ENCODE results near the gene PHB1. TPM values are rescaled to one million over a fixed set of nuclear protein-coding genes. Genes with fewer than 3 reads are reported as not detected.

The PHB1 gene
- total RNA-seq, 1 experiment from 2014 or later = 325 TPM

DNA sequence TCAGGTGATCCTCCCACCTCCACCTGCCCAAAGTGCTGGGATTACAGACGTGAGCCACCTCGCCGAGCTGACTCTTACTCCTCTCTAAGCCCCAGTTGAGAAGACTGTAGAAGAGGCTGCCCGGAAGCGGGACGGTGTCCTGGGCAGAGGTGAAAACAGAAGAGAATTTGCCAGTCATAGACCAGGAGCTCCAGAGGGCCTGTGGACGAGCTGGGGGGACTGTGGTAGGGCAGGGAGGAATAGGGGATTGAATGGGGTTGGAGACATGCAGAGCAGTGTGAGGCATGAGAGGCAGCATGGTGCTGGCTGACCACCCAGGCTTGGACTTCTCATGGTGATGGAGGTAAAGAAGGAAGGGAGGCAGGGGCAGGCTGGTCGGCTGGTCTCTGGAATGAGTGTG, 17.1 kb upstream of the PHB1 start:
- Histone ChIP-seq H3K4me1 (ENCODE audit: insufficient read depth, low read length) (peaks cover 3% of the 10 kb centered on the region; the same call in 1 of the 2 replicates), H2BK15ac (ENCODE audit: low read depth, low read length) (no peak overlapping the region), H3K23me2 (ENCODE audit: insufficient read length, low read depth, low read length, poor library complexity, severe bottlenecking) (no peaks in the 10 kb centered on the region), H3K56ac (ENCODE audit: insufficient read length, low read depth, low read length) (no peak overlapping the region), H4K8ac (replicated peaks; ENCODE audit: insufficient read length, low read depth, low read length) (no peak overlapping the region), H2AFZ (ENCODE audit: low read length) (no peak overlapping the region), H3K9ac (ENCODE audit: extremely low read depth, insufficient read length, low read length) (no peak overlapping the region), H3K4ac (ENCODE audit: low read depth, low read length) (no peak overlapping the region), H2BK20ac (ENCODE audit: low read depth, low read length, poor library complexity, severe bottlenecking) (no peak overlapping the region), H3K9me3 (ENCODE audit: control insufficient read depth, low read depth, low read length) (no peaks in the 10 kb centered on the region), H3T11ph (ENCODE audit: low read length) (no peak overlapping the region), H2BK12ac (ENCODE audit: insufficient read length, low read depth, low read length) (no peak overlapping the region), H3K18ac (ENCODE audit: insufficient read length, low read depth, low read length) (no peak overlapping the region), H2BK120ac (ENCODE audit: low read depth, low read length, poor library complexity, severe bottlenecking) (no peak overlapping the region), H3K79me1 (ENCODE audit: insufficient read depth, low read depth, low read length, poor library complexity, severe bottlenecking) (no peaks in the 10 kb centered on the region), H2AK5ac (ENCODE audit: insufficient read length, low read length) (no peak overlapping the region), H3K79me2 (ENCODE audit: insufficient read depth, low read length) (no peaks in the 10 kb centered on the region), H2BK5ac (ENCODE audit: insufficient read length, low read length) (no peak overlapping the region), H3K27ac (ENCODE audit: insufficient read length, low read depth, low read length) (no peak overlapping the region), H4K20me1 (ENCODE audit: control insufficient read depth, insufficient read depth, insufficient read length) (no peaks in the 10 kb centered on the region), H4K91ac (ENCODE audit: insufficient read length, low read depth, low read length) (no peak overlapping the region), H3K27me3 (ENCODE audit: insufficient read depth, low read length) (no peaks in the 10 kb centered on the region), H4K5ac (ENCODE audit: insufficient read length, low read depth, low read length) (no peak overlapping the region), H3K4me2 (ENCODE audit: insufficient read depth, insufficient read length, low read length) (no peak overlapping the region), H3K23ac (ENCODE audit: insufficient read length, low read depth, low read length) (no peak overlapping the region), H3K14ac (ENCODE audit: insufficient read depth, low read length) (no peak overlapping the region)
- Mint-ChIP-seq H3K27ac (peak overlapping the region in 1 of 3 experiments; percentile 89; a peak in 1 of 7 replicates), H3K4me3 (peak overlapping the region in 1 of 2 experiments; percentile 51; a peak in 2 of 5 replicates), H3K4me1 (peaks cover 9 to 11% of the 10 kb centered on the region in 2 experiments), H3K36me3 (ENCODE audit: insufficient read depth in 1 of 3, low read depth in 3 of 3) (no peaks in the 10 kb centered on the region), H3K27me3 (ENCODE audit: low read depth) (peaks cover 22% of the 10 kb centered on the region), H3K9me3 (peaks cover 0 to 3% of the 10 kb centered on the region in 2 experiments; a peak in 1 of 5 replicates)
- no peak for DNase-seq
- TF ChIP-seq, protein P1, sequence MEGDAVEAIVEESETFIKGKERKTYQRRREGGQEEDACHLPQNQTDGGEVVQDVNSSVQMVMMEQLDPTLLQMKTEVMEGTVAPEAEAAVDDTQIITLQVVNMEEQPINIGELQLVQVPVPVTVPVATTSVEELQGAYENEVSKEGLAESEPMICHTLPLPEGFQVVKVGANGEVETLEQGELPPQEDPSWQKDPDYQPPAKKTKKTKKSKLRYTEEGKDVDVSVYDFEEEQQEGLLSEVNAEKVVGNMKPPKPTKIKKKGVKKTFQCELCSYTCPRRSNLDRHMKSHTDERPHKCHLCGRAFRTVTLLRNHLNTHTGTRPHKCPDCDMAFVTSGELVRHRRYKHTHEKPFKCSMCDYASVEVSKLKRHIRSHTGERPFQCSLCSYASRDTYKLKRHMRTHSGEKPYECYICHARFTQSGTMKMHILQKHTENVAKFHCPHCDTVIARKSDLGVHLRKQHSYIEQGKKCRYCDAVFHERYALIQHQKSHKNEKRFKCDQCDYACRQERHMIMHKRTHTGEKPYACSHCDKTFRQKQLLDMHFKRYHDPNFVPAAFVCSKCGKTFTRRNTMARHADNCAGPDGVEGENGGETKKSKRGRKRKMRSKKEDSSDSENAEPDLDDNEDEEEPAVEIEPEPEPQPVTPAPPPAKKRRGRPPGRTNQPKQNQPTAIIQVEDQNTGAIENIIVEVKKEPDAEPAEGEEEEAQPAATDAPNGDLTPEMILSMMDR (conservative IDR thresholded peaks at IDR 0.05) = no peak
- WGBS (ENCODE audit: extremely low coverage, insufficient read length, low lambda C conversion rate) = no CpG with 5 or more reads among the region's 8 CpGs

Measured in H9 (cell line).